ENCODE data around the gene VPS72. TPM values are rescaled to one million over a fixed set of nuclear protein-coding genes. Genes with fewer than 3 reads are reported as not detected.
A peak's percentile ranks its signal among the peaks of the same experiment; 100 is the strongest.
"Not testable (repeated sequence)": the region's sequence is repeated elsewhere in the genome, so short reads cannot be mapped to it uniquely, and the experiment has no call there.

VPS72 gene, protein sequence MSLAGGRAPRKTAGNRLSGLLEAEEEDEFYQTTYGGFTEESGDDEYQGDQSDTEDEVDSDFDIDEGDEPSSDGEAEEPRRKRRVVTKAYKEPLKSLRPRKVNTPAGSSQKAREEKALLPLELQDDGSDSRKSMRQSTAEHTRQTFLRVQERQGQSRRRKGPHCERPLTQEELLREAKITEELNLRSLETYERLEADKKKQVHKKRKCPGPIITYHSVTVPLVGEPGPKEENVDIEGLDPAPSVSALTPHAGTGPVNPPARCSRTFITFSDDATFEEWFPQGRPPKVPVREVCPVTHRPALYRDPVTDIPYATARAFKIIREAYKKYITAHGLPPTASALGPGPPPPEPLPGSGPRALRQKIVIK
- 116 and 133 TPM in 2 replicates for total RNA-seq (2014; rRNA removed; shearing (Covaris generic))
- polyA plus RNA-seq (2015; cell fraction: cytosol; rRNA removed) = 126 and 136 TPM in 2 replicates
- polyA plus RNA-seq (2015; cell fraction: nucleus; rRNA removed) = 42.1 and 51.2 TPM in 2 replicates

DNA sequence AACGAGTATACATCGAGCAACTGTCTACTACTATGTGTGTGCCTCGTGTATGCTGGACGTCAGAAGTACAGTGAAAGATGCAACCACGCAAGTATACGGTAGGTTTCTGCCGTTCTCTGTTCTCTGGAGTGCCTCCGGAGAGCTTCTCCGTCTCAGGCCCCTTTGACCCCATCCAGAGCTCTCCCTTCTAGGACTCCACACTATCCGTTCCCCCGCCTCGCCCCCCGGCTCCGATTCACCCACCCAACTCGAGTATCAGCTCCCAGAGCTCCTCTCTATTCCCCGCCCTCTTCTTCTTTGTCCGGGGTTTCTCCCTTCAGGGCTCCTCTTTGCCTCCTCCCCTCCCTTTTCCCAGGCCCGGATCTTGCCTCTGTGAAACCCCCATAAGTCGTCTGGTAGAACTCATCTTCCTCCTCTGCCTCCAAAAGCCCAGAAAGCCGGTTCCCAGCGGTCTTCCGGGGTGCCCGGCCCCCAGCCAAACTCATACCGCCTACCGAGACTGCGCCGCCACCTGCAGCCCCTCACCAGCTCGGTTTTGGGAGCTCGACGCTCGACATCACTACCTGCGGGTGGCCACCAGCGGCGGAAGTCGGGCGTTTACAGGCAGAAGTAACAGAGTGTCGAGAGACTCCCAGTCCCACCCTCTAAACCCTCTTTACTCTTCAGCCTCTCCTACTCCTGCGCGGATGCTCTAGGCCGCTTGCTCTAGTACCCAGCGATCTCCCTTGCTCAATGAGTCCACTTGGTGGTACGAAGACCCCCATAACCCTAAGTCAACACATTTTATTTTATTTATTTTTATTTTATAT lies at the start of gene VPS72:
TSS of gene VPS72 (minus strand) at position 561 of the 809 bp plus-strand sequence. CDS start at position 485, 76 bp downstream.
- peak; percentile 96 for DNase-seq (ENCODE audit: low read depth, low spot score)
- in situ Hi-C loops (cut with HindIII; ENCODE audit: low pct_unique_long_range_greater_than_20kb, low sequenced_read_pairs) = no loop called here

DNA sequence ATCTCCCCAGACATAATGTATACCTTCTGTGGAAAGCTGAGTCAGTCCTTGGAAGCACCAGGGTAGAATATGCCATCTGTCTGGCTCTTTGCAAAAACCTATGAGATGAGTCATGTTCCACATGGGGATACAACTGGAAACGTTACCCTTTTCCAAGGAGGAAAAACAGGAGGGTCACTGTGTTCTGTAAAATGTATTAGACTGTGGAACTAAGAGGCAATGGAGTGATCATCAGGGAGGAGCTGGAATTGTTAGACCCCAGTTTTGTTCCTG lies 48.4 kb upstream of the VPS72 start:
- peak; percentile 81 for DNase-seq (ENCODE audit: low read depth, low spot score)
- in situ Hi-C loops (cut with HindIII; ENCODE audit: low pct_unique_long_range_greater_than_20kb, low sequenced_read_pairs) = no loop called here

DNA sequence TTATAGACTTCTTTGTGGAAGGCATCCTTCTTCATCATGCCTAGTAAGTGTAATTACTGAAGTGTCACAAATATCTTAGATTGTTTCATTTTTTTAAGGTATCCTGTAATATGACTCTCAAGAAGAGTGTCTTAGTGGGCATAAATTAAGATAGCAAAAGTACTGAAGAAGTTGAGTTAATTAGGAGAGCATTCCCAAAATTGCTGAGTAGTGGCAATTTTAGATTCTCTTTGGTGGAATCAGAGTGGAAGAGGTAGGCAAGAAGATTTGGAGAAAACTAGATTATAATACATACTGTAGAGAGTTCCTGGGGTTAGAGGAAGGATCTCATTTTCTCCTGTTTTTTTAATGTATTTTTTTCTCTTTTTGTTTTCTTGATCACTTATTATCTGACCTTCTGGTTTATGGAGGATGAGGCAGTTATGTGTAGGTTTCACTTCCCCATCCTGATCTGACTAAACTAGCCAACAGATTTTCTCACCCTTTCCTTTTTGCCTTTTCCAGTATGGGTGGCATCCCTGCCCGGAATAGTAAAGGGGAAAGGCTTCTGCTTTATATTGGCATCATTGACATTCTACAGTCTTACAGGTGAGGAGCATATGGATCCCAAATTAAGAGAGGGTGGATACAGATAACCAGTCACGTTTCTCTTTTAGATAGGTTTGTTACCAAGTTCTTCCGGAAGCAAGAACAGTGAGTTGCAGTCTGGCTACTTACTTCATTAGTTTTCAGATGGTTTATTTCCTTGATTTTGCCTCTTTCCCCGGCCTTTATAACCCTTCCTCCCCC lies 47.9 kb upstream of the VPS72 start:
- in situ Hi-C loops (cut with HindIII; ENCODE audit: low pct_unique_long_range_greater_than_20kb, low sequenced_read_pairs) = no loop called here
- no peak for DNase-seq (ENCODE audit: low read depth, low spot score)

DNA sequence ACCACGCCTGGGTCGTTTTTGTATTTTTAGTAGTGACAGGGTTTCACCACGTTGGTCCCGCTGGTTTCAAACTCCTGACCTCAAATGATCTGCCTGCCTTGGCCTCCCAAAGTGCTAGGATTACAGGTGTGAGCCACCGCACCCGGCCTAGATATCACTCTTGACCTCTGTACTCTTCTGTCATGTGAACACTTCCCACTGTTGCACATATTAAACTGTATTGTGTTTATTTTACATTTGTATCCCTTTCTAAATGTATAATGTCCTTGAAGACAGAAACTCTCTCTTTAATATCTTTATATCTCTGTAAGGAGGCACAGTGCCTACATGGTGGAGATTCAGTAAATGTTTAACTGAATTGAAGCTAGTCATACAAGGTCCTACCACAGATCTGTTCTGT lies 45.2 kb upstream of the VPS72 start:
- in situ Hi-C loops (cut with HindIII; ENCODE audit: low pct_unique_long_range_greater_than_20kb, low sequenced_read_pairs) = no loop called here
- no peak for DNase-seq (ENCODE audit: low read depth, low spot score)

DNA sequence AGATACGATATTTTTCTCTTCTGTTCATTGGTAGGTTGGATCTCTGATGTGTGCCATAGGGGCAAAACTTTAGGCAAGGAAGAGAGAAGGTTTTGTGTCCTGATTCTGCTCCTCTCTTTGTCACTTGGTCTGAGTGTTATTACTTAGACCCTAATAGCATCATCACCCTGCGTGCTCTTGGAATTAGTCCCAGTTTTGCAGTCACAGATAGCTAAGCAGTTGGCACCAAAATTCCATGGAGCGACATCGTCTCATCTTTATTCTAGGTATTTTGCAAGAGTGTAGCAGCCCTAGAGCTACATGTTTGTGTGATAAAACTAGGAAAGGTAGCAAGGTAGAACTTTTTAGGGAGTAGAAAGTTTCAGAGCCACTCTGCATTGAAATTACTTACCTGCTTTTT lies 32.1 kb upstream of the VPS72 start:
- DNase-seq (ENCODE audit: low read depth, low spot score) = no peak
- in situ Hi-C loops (cut with HindIII; ENCODE audit: low pct_unique_long_range_greater_than_20kb, low sequenced_read_pairs) = no loop called here

DNA sequence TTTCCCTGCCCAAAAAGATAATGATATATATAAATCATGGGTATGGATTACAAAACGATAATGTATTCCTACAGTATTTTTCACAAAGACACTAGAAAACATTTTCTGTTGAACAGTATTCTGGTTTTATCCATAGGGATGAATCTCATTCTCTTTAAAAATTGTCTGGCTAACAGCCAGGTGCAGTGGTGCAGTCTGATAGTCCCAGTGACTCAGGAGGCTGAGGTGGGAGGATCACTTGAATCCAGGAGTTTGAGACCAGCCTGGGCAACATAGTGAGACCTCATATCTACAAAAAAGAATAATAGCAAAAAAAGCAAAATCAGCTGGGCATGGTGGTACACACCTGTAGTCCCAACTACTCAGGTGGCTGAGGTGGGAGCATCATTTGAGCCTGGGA lies 31.6 kb upstream of the VPS72 start:
- no peak for DNase-seq (ENCODE audit: low read depth, low spot score)
- in situ Hi-C loops (cut with HindIII; ENCODE audit: low pct_unique_long_range_greater_than_20kb, low sequenced_read_pairs) = no loop called here

DNA sequence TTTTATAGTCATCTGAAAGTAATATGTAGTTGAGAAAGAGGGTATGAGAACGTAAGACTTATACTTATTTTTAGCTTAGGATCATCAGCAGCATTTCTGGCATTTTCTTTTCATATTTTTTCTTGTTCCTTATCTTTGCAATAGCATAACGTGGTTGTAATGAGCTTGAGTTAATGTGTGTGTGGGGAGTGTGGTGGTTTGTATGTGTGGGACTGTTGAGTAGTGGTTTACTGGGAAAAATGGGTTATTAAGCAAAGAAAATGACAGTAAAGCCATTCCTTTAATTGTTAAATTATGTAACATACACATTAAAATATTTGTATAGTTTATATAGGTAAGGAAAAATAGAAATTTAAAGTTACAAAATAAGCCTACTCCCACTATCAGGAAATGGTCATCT lies 23.6 kb upstream of the VPS72 start:
- DNase-seq (ENCODE audit: low read depth, low spot score) = no peak
- in situ Hi-C loops (cut with HindIII; ENCODE audit: low pct_unique_long_range_greater_than_20kb, low sequenced_read_pairs) = no loop called here

DNA sequence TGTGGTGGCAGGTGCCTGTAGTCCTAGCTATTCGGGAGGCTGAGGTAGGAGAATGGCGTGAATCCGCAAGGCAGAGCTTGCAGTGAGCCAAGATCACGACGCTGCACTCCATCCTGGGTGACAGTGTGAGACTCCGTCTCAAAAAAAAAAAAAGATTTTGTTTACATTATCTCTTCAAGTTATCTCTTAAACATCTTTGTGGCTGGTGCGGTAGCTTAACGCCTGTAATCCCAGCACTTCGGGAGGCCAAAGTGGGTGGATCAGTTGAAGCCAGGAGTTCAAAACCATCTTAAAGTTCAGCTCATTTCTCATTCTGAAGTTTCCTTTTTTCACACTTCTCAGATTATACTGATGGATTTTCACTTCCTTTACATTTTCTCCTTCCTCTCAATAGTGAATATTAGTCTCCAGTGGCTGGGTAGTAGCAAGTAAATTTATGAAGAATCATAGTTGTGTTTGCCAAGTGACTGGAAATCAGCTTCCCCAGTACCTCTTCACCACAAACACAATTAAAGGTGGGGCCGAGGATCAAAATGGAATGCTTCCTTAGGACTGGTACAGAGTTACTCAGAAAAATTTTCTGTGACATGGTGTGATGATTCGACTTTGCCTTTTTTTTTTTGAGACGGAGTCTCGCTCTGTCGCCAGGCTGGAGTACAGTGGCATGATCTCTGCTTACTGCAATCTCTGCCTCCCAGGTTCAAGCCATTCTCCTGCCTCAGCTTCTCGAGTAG lies 22.1 kb upstream of the VPS72 start:
- no peak for DNase-seq (ENCODE audit: low read depth, low spot score)
- in situ Hi-C loops (cut with HindIII; ENCODE audit: low pct_unique_long_range_greater_than_20kb, low sequenced_read_pairs) = no loop called here

DNA sequence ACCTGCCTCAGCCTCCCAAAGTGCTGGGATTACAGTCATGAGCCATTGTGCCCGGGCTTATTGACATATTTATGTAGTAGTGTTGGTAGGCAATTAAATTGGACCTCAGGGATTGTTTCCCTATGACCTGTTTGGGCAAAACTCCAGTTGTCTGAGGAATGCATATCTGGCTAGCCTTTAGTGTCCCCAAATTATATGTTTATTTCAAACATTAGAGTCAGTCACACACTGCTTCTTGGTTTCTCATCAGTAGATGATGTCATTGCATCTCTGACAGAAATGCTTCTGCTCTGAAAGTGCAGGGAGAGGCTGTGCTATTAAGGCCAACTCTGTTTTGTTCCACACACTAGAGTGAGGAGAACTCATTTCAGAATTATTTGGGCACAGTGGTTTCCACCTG lies 20.8 kb upstream of the VPS72 start:
- in situ Hi-C loops (cut with HindIII; ENCODE audit: low pct_unique_long_range_greater_than_20kb, low sequenced_read_pairs) = no loop called here
- no peak for DNase-seq (ENCODE audit: low read depth, low spot score)

DNA sequence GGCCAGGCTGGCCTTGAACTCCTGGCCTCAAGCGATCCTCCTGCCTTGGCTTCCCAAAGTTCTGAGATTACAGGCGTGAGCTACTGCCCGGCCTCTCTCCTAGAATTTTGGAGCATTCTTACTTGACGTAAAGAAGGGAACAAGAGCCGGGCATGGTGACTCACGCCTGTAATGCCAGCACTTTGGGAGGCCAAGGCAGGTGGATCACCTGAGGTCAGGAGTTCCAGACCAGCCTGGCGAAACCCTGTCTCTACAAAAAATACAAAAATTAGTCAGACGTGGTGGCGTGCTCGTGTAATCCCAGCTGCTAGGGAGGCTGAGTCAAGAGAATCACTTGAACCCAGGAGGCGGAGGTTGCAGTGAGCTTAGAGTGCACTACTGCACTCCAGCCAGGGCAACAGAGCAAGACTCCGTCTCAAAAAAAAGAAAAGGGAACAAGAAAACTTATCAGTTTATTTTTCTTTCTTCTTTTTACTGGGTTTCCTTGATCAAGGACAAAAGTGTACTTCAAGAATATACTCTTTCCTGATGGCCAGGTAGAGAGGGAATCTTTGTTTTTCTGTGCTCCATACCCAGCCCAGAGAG lies 15.5 kb upstream of the VPS72 start:
- DNase-seq (ENCODE audit: low read depth, low spot score); in situ Hi-C loops (cut with HindIII; ENCODE audit: low pct_unique_long_range_greater_than_20kb, low sequenced_read_pairs): not testable (repeated sequence)

DNA sequence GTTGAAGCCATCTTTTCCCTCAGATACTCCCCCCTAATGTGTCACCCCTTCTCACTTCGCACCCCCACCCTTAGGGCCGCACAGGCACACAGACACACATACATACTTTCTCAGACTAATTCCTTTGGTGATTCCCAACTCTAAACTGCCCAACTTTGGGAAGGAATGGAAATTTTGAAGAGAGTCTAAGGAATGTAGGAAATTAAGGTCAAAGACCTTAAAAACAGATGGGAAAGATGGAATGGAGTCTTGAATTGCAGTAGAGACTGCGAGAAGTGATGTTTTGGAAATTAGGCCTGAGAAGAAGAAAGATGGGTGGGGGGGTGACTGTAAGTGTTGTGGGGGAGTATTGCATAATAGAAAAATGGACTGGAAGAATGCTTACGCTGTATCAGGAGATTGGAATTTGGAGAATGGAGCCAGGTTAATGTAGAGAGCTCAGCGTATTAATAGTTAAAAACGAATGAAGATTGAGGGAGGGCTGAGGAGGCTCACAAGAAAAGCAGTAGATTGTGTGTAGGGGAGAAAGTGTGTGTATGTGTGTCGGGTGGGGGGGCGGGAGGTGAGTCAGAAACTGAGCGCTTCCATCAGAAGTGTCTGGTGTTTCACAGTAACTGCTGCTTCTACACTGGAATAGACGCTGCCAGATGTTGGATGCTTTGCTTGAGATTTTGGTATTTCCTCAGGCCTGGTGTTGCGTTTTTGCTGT lies 10.0 kb upstream of the VPS72 start:
- peak; percentile 22 for DNase-seq (ENCODE audit: low read depth, low spot score)
- in situ Hi-C loops (cut with HindIII; ENCODE audit: low pct_unique_long_range_greater_than_20kb, low sequenced_read_pairs) = no loop called here

DNA sequence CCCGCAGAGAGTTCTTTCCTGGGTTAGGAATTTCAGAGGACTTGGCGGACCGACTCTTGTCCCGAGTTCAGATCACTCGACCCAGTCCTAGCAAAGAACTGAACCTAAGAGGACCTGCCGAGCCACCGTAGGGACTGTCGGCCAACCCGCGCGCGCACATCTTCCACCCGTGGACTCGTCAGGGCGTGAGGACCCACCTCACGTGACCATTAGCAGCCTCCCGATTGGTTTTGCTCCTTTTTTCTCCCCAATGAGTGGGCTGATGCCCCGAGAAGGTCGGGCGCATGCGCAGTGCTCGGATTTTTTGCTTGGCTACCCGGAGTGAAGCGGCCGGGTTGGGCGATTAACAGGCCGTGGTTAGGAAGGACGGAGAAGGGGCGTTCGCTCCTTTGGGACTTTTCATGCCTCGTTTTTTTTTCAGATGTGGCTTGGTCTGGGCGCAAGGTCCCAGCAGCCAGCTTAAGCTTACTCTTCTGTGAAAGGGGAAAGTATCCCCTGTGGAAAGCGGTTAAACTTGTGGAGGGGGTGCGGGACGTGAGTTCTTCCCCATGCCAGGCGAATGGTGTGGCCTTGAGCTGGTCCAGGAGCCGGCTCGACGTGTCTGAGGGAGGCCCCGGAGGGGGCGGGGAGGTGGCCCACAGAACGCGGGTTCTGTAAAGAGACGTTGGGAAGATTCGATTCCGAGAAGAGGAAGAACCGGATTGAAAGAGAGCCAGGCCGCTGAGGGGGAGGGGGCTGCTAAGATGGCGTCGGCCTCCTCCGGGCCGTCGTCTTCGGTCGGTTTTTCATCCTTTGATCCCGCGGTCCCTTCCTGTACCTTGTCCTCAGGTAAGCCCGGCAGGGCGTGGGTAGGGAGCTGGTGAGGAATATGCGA lies 8.5 kb upstream of the VPS72 start, which contains the start of gene PIP5K1A:
TSS of gene PIP5K1A (plus strand) at position 299 of the 874 bp plus-strand sequence. CDS start at position 744, 445 bp downstream.
- in situ Hi-C loops (cut with HindIII; ENCODE audit: low pct_unique_long_range_greater_than_20kb, low sequenced_read_pairs) = no loop called here
- DNase-seq (ENCODE audit: low read depth, low spot score) = peak; percentile 100

DNA sequence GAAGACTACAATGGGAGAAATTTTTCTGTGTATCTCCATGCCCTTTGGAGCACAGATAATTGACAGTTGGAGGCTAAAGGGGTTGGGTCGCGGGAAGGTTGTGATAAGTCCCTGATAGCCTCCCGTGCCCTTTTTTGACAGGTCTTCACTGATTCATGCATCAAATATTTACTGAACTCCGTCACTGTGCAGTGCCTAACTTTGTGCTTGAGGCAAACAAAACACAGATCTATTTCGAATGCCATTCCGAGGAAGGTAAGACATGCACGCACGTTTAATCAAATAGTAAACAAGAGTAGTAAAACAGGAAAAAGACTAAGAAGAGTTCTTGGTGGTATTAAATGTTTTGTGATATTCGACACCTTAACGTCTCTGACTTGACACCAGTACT lies 7.9 kb upstream of the VPS72 start:
- in situ Hi-C loops (cut with HindIII; ENCODE audit: low pct_unique_long_range_greater_than_20kb, low sequenced_read_pairs) = no loop called here

DNA sequence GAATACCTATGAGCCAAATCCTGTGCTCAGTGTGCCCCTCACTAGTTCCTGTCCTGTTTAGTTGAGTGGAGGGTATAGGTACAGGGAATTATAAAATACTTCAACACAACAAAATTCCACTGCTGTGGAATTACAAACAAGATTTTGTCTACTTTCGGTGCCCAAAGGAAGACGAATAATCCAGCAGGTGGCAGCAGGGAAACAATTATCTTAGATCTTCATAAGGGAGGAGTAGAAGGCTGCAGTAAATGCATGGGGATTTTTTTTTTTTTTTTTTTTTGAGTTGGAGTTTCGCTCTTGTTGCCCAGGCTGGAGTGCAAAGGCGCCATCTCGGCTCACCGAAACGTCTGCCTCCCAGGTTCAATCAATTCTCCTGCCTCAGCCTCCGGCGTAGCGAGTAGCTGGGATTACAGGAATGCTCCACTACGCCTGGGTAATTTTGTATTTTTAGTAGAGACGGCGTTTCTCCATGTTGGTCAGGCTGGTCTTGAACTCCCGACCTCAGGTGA lies 6.3 kb upstream of the VPS72 start:
- in situ Hi-C loops (cut with HindIII; ENCODE audit: low pct_unique_long_range_greater_than_20kb, low sequenced_read_pairs) = no loop called here
- DNase-seq (ENCODE audit: low read depth, low spot score) = peak; percentile 97

More for the DNA sequence above, 7.9 kb upstream of the VPS72 start:
- DNase-seq (ENCODE audit: low read depth, low spot score) = no peak

DNA sequence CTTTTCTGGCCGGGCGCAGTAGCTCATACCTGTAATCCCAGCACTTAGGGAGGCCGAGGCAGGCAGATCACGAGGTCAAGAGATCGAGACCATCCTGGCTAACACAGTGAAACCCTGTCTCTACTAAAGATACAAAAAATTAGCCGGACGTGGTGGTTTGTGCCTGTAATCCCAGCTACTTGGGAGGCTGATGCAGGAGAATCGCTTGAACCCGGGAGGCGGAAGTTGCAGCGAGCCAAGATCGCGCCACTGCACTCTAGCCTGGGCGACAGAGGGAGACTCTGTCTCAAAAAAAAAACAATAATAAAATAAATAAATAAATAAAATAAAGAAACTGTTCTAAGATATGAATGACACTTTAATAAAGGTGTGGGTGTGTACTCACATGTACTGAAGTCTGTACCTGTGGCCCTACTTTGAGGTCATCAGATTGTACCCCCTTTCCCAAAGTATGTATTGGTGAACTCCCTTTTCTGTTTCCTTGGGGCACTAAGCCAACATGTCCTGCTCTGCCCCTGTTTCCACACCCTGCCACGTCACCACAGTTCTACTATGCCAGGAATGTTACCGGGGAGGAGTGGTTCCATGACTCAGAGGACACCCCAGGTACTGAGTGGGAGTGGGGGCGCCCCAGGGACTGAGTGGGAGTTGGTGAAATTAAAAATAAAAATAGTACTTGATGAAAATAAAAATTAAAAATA lies 5.0 kb upstream of the VPS72 start:
- in situ Hi-C loops (cut with HindIII; ENCODE audit: low pct_unique_long_range_greater_than_20kb, low sequenced_read_pairs) = not testable (repeated sequence)
- DNase-seq (ENCODE audit: low read depth, low spot score) = peak; percentile 42

Measured in SK-MEL-5 (cell line).